IMR-90 (cell line): Measurements from ENCODE around the gene LRPPRC. TPM values are rescaled to one million over a fixed set of nuclear protein-coding genes. Genes with fewer than 3 reads are reported as not detected.

Experiments
- ATAC-seq: fragments of 200-7000 bp; cut with Tn5 transposase; 2 replicates; pipeline ENCODE4 v1.9.1; 2020; ENCODE audit warnings: low read depth, mild to moderate bottlenecking, moderate library complexity
- BruUV-seq: library from RNA; stranded (reverse); fragments of 400-500 nt; replicated peaks from 2 replicates; lab custom pipeline; 2021; lab: Mats Ljungman, UMichigan
- CTCF ChIA-PET: fragments of 300-600 bp; formaldehyde crosslinking; extraction: SDS; loops from one replicate; lab custom pipeline; 2021; ENCODE audit warnings: antibody characterized with exemption; lab: Yijun Ruan, JAX
- POLR2A ChIA-PET: fragments of 300-600 bp; sonication (Branson Sonifier 250); formaldehyde crosslinking; loops from one replicate; lab custom pipeline; 2022; ENCODE audit warnings: antibody characterized with exemption; ENCODE audit not compliant: unreplicated experiment; lab: Charles Lee
- DNase-seq: peaks from one replicate; pipeline ENCODE4 v3.0.0; 2013
- H2AFZ ChIP-seq: replicated peaks from 2 replicates; pipeline ENCODE3; 2013; ENCODE audit warnings: low read length, mild to moderate bottlenecking; ENCODE audit not compliant: poor library complexity
- H2AK5ac ChIP-seq: 2 replicates; pipeline ENCODE4 v1.6.1; 2013; ENCODE audit warnings: low read depth, low read length, inconsistent platforms
- H2AK9ac ChIP-seq: replicated peaks from 2 replicates; pipeline ENCODE3; 2013; ENCODE audit warnings: mild to moderate bottlenecking, low read depth, low read length, moderate library complexity; ENCODE audit not compliant: poor library complexity
- H2BK120ac ChIP-seq: 2 replicates; pipeline ENCODE4 v1.6.1; 2013; ENCODE audit warnings: low read depth, low read length, inconsistent platforms
- H2BK15ac ChIP-seq: 3 replicates; pipeline ENCODE4 v1.6.1; 2013; ENCODE audit warnings: low read depth, low read length, inconsistent platforms
- H2BK20ac ChIP-seq: 2 replicates; pipeline ENCODE4 v1.6.1; 2013; ENCODE audit warnings: low read depth, mild to moderate bottlenecking, inconsistent platforms, low read length, moderate library complexity
- H2BK5ac ChIP-seq: 2 replicates; pipeline ENCODE4 v1.6.1; 2013; ENCODE audit warnings: mild to moderate bottlenecking, low read depth, low read length, inconsistent platforms; ENCODE audit not compliant: poor library complexity, severe bottlenecking
- H3K14ac ChIP-seq: replicated peaks from 2 replicates; pipeline ENCODE4 v1.6.1; 2013; ENCODE audit warnings: low read depth, low read length, inconsistent platforms
- H3K18ac ChIP-seq: 2 replicates; pipeline ENCODE4 v1.6.1; 2013; ENCODE audit warnings: low read depth, low read length, control low read depth
- H3K23ac ChIP-seq: 2 replicates; pipeline ENCODE4 v1.6.1; 2013; ENCODE audit warnings: low read depth, low read length, inconsistent platforms
- H3K27ac ChIP-seq: 2 replicates; pipeline ENCODE4 v1.5.1; 2013; ENCODE audit warnings: mild to moderate bottlenecking, control low read depth, low read length; ENCODE audit not compliant: insufficient read depth
- H3K27me3 ChIP-seq: 2 replicates; pipeline ENCODE4 v1.6.1; 2013; ENCODE audit warnings: low read length; ENCODE audit not compliant: control insufficient read depth, insufficient read depth
- H3K36me3 ChIP-seq: 2 replicates; pipeline ENCODE4 v1.6.1; 2013; ENCODE audit warnings: low read length, mixed read lengths; ENCODE audit not compliant: control insufficient read depth, insufficient read depth
- H3K4ac ChIP-seq: 2 replicates; pipeline ENCODE4 v1.6.1; 2013; ENCODE audit warnings: low read depth, low read length, inconsistent platforms
- H3K4me1 ChIP-seq: 2 replicates; pipeline ENCODE4 v1.6.1; 2013; ENCODE audit warnings: low read length, mixed read lengths; ENCODE audit not compliant: control insufficient read depth, insufficient read depth
- H3K4me2 ChIP-seq: 2 replicates; pipeline ENCODE4 v1.6.1; 2013; ENCODE audit warnings: low read depth, mild to moderate bottlenecking, control low read depth, low read length, moderate library complexity
- H3K4me3 ChIP-seq: 2 replicates; pipeline ENCODE4 v1.5.1; 2013; ENCODE audit warnings: low read depth, mild to moderate bottlenecking, control low read depth, low read length, moderate library complexity; ENCODE audit not compliant: insufficient read depth
- H3K56ac ChIP-seq: 2 replicates; pipeline ENCODE4 v1.6.1; 2013; ENCODE audit warnings: low read length, inconsistent platforms; ENCODE audit not compliant: insufficient read depth; ENCODE audit errors: extremely low read depth
- H3K79me1 ChIP-seq, 2 experiments: 2 replicates each; pipeline ENCODE4 v1.6.1; 2013; ENCODE audit warnings: low read length in 2 of 2, inconsistent platforms in 1 of 2, low read depth in 1 of 2
- H3K9ac ChIP-seq: 2 replicates; pipeline ENCODE4 v1.6.1; 2013; ENCODE audit warnings: low read depth, low read length, control low read depth
- H3K9me1 ChIP-seq: 2 replicates; pipeline ENCODE4 v1.6.1; 2013; ENCODE audit warnings: low read length, inconsistent platforms; ENCODE audit not compliant: insufficient read depth
- H3K9me3 ChIP-seq: 2 replicates; pipeline ENCODE4 v1.6.1; 2013; ENCODE audit warnings: low read length; ENCODE audit not compliant: control insufficient read depth, insufficient read depth
- H4K20me1 ChIP-seq: 2 replicates; pipeline ENCODE4 v1.6.1; 2013; ENCODE audit warnings: low read length, inconsistent platforms; ENCODE audit not compliant: insufficient read depth
- H4K5ac ChIP-seq: 2 replicates; pipeline ENCODE4 v1.6.1; 2013; ENCODE audit warnings: mild to moderate bottlenecking, low read depth, low read length, control low read depth
- H4K8ac ChIP-seq, 2 experiments: 2 replicates each; pipeline ENCODE4 v1.6.1; 2013; ENCODE audit warnings: low read depth in 2 of 2, low read length in 2 of 2, control low read depth in 1 of 2, inconsistent platforms in 1 of 2
- H4K91ac ChIP-seq: 2 replicates; pipeline ENCODE4 v1.6.1; 2013; ENCODE audit warnings: low read depth, low read length, inconsistent platforms; ENCODE audit not compliant: insufficient read depth
- BHLHE40 ChIP-seq: fragments of 150-350 bp; IDR thresholded peaks from 2 replicates; pipeline ENCODE4 v1.6.1; 2016; ENCODE audit warnings: mild to moderate bottlenecking, low read depth, low read length
- CEBPB ChIP-seq: IDR thresholded peaks from 2 replicates; pipeline ENCODE4 v1.6.1; 2012; ENCODE audit warnings: low read depth, low read length, improper control_type of control experiment
- CHD1 ChIP-seq: IDR thresholded peaks from 2 replicates; pipeline ENCODE4 v1.6.1; 2012; ENCODE audit warnings: low read depth, low read length, improper control_type of control experiment
- FOS ChIP-seq: fragments of 150-350 bp; IDR thresholded peaks from 2 replicates; pipeline ENCODE4 v1.6.1; 2016; ENCODE audit warnings: low read depth, low read length
- MAFK ChIP-seq: IDR thresholded peaks from 2 replicates; pipeline ENCODE4 v1.6.1; 2012; ENCODE audit warnings: low read depth, low read length, improper control_type of control experiment
- MAZ ChIP-seq: IDR thresholded peaks from 2 replicates; pipeline ENCODE4 v1.6.1; 2012; ENCODE audit warnings: low read depth, mild to moderate bottlenecking, low read length, improper control_type of control experiment, moderate library complexity, borderline replicate concordance
- MXI1 ChIP-seq: IDR thresholded peaks from 2 replicates; pipeline ENCODE4 v1.6.1; 2012; ENCODE audit warnings: low read depth, mild to moderate bottlenecking, low read length, moderate library complexity, borderline replicate concordance
- NFE2L2 ChIP-seq: fragments of 150-350 bp; IDR thresholded peaks from 2 replicates; pipeline ENCODE4 v1.6.1; 2016; ENCODE audit warnings: low read depth, mild to moderate bottlenecking, low read length
- POLR2A ChIP-seq: IDR thresholded peaks from 2 replicates; pipeline ENCODE4 v1.6.1; 2012; ENCODE audit warnings: mild to moderate bottlenecking, low read depth, low read length
- RAD21 ChIP-seq: IDR thresholded peaks from 2 replicates; pipeline ENCODE4 v1.6.1; 2012; ENCODE audit warnings: low read length, improper control_type of control experiment
- RCOR1 ChIP-seq: IDR thresholded peaks from 2 replicates; pipeline ENCODE4 v1.6.1; 2012; ENCODE audit warnings: mild to moderate bottlenecking, low read length, improper control_type of control experiment; ENCODE audit not compliant: insufficient replicate concordance
- RFX5 ChIP-seq: IDR thresholded peaks from 2 replicates; pipeline ENCODE4 v1.8.0; 2012; ENCODE audit warnings: low read depth, mild to moderate bottlenecking, low read length, moderate library complexity
- SMC3 ChIP-seq: fragments of 150-350 bp; IDR thresholded peaks from 2 replicates; pipeline ENCODE4 v1.6.1; 2016; ENCODE audit warnings: low read depth, mild to moderate bottlenecking, antibody characterized with exemption, low read length, moderate library complexity
- WGBS, 2 experiments: methylation state at CpG; one replicate each; pipeline versions ENCODE4 v1.1.5 to v1.1.7; 2013; ENCODE audit warnings: missing lambda C conversion rate in 2 of 2; ENCODE audit not compliant: insufficient read length in 1 of 2; ENCODE audit errors: extremely low coverage in 2 of 2; 5-methylcytosine and 5-hydroxymethylcytosine counted together
- dilution Hi-C: fragments of 300-500 bp; cut with HindIII; formaldehyde crosslinking; loops from one replicate; pipeline ENCODE4 v1.14.3; 2018; ENCODE audit warnings: low sequenced_read_pairs; ENCODE audit not compliant: unreplicated experiment
- in situ Hi-C: fragments of 300-500 bp; cut with MboI; formaldehyde crosslinking; loops from 3 replicates; pipeline ENCODE4 v1.14.3; 2019; ENCODE audit warnings: low sequenced_read_pairs, inconsistent platforms, mixed read lengths
- intact Hi-C: fragments of 100-400 bp; cut with micrococcal nuclease; formaldehyde crosslinking; loops from 2 replicates; pipeline ENCODE4 v1.10.0; 2022
- polyA plus RNA-seq, 3 experiments: library from polyadenylated mRNA; depleted of rRNA; stranded (reverse); fragments of >200 nt; gene quantifications; 2 replicates each; pipeline ENCODE4 v1.2.3, GENCODE V29; 2012; ENCODE audit warnings: low replicate concordance in 1 of 3
- total RNA-seq: library from RNA; depleted of rRNA; stranded (reverse); fragments of >200 nt; gene quantifications from 2 replicates; pipeline ENCODE4 v1.2.3, GENCODE V29; 2012
- TF ChIP-seq, protein P1 (sequence below): conservative IDR thresholded peaks from 2 replicates; pipeline ENCODE4 v1.5.1; 2012; ENCODE audit warnings: mild to moderate bottlenecking, low read depth, low read length, improper control_type of control experiment
- TF ChIP-seq, protein P2 (sequence below): fragments of 150-350 bp; IDR thresholded peaks from 2 replicates; pipeline ENCODE4 v1.6.1; 2016; ENCODE audit warnings: low read depth, mild to moderate bottlenecking, low read length, moderate library complexity, borderline replicate concordance
- TF ChIP-seq, protein P3 (sequence below): fragments of 150-350 bp; IDR thresholded peaks from 2 replicates; pipeline ENCODE4 v1.6.1; 2017; ENCODE audit warnings: mild to moderate bottlenecking, antibody characterized with exemption, low read length, low read depth

Gene LRPPRC
- total and polyA plus RNA-seq, 2 of the 4 experiments (the other 2 are of a cell fraction), result 30.4 to 36.0 TPM

DNA sequence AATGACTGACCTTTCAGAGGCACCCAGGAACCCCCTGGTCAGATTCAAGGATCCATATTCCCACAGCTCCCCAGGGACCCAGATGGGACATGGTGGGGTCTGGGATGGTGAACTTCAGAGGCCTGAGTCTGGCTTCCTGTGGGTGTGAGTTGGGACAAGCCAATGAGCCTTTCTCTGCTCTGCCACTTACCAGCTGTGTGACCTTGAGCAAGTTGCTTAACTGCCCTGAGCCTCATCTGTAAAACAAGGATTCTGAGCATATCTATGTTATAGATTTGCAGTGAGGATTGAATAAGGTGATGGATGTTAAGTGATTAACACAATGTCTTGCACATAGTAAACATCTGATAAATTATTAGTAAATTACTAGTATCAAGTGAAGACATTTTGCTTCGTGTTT is 150.6 kb downstream of the LRPPRC start:
- Histone ChIP-seq H3K27me3 (peaks cover 38% of the 10 kb centered on the region), H4K8ac (no peak overlapping the region), H3K4me2 (no peak overlapping the region), H3K9me3 (no peaks in the 10 kb centered on the region), H4K5ac (no peak overlapping the region), H2BK5ac (no peak overlapping the region), H3K36me3 (no peaks in the 10 kb centered on the region), H2AFZ (no peak overlapping the region), H3K14ac (no peak overlapping the region), H3K56ac (no peak overlapping the region), H3K79me1 (no peaks in the 10 kb centered on the region), H2BK20ac (no peak overlapping the region), H3K23ac (no peak overlapping the region), H3K18ac (no peak overlapping the region), H2AK9ac (no peak overlapping the region), H3K9me1 (no peaks in the 10 kb centered on the region), H3K27ac (no peak overlapping the region), H4K91ac (no peak overlapping the region), H2AK5ac (no peak overlapping the region), H3K9ac (no peak overlapping the region), H4K20me1 (no peaks in the 10 kb centered on the region), H3K4me1 (no peaks in the 10 kb centered on the region), H3K4ac (no peak overlapping the region), H3K4me3 (no peak overlapping the region), H2BK120ac (no peak overlapping the region), H2BK15ac (no peak overlapping the region)
- TF ChIP-seq MAFK (no peak), FOS (no peak), POLR2A (no peak), CHD1 (no peak), RCOR1 (no peak), RAD21 (no peak), BHLHE40 (no peak), MXI1 (no peak), NFE2L2 (no peak), RFX5 (no peak), MAZ (no peak), SMC3 (no peak), CEBPB (no peak)
- TF ChIP-seq, protein P1, sequence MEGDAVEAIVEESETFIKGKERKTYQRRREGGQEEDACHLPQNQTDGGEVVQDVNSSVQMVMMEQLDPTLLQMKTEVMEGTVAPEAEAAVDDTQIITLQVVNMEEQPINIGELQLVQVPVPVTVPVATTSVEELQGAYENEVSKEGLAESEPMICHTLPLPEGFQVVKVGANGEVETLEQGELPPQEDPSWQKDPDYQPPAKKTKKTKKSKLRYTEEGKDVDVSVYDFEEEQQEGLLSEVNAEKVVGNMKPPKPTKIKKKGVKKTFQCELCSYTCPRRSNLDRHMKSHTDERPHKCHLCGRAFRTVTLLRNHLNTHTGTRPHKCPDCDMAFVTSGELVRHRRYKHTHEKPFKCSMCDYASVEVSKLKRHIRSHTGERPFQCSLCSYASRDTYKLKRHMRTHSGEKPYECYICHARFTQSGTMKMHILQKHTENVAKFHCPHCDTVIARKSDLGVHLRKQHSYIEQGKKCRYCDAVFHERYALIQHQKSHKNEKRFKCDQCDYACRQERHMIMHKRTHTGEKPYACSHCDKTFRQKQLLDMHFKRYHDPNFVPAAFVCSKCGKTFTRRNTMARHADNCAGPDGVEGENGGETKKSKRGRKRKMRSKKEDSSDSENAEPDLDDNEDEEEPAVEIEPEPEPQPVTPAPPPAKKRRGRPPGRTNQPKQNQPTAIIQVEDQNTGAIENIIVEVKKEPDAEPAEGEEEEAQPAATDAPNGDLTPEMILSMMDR, result no peak
- TF ChIP-seq, protein P2, sequence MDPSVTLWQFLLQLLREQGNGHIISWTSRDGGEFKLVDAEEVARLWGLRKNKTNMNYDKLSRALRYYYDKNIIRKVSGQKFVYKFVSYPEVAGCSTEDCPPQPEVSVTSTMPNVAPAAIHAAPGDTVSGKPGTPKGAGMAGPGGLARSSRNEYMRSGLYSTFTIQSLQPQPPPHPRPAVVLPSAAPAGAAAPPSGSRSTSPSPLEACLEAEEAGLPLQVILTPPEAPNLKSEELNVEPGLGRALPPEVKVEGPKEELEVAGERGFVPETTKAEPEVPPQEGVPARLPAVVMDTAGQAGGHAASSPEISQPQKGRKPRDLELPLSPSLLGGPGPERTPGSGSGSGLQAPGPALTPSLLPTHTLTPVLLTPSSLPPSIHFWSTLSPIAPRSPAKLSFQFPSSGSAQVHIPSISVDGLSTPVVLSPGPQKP, result no peak
- TF ChIP-seq, protein P3, sequence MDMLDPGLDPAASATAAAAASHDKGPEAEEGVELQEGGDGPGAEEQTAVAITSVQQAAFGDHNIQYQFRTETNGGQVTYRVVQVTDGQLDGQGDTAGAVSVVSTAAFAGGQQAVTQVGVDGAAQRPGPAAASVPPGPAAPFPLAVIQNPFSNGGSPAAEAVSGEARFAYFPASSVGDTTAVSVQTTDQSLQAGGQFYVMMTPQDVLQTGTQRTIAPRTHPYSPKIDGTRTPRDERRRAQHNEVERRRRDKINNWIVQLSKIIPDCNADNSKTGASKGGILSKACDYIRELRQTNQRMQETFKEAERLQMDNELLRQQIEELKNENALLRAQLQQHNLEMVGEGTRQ, result no peak
- intact Hi-C loops, result no loop called here
- in situ Hi-C loops, result no loop called here
- no peak for DNase-seq
- ChIA-PET CTCF (no interaction called here), POLR2A (no interaction called here)
- no TSS peak for BruUV-seq
- dilution Hi-C loops, result no loop called here
- no peak for ATAC-seq
- WGBS, 2 experiments, result no CpG with 5 or more reads among the region's 1 CpG
